DND-41 (cell line): Measurements from ENCODE around the gene ADAMTSL3.
"Not testable (repeated sequence)": the region's sequence is repeated elsewhere in the genome, so short reads cannot be mapped to it uniquely, and the experiment has no call there.

Experiments
- ATAC-seq: fragments of 200-7000 bp; cut with Tn5 transposase; 3 replicates; pipeline ENCODE4 v1.9.1; 2021; ENCODE audit warnings: low read depth; ENCODE audit not compliant: insufficient read depth
- DNase-seq: peaks from one replicate; pipeline ENCODE4 v3.0.0-alpha.2; 2020
- H2AFZ ChIP-seq: 2 replicates; pipeline ENCODE4 v1.6.0; 2012; ENCODE audit warnings: low read depth, low read length
- H3K27ac ChIP-seq: 2 replicates; pipeline ENCODE4 v1.5.1; 2012; ENCODE audit warnings: low read length, inconsistent platforms
- H3K27me3 ChIP-seq: fragments of 200-600 bp; sonication (generic); 2 replicates; pipeline ENCODE4 v1.6.0; 2012; ENCODE audit warnings: low read length, mild to moderate bottlenecking, inconsistent platforms; ENCODE audit not compliant: insufficient read depth, poor library complexity
- H3K36me3 ChIP-seq: 2 replicates; pipeline ENCODE4 v1.5.1; 2012; ENCODE audit warnings: low read length, inconsistent platforms; ENCODE audit not compliant: insufficient read depth
- H3K4me1 ChIP-seq: 2 replicates; pipeline ENCODE4 v1.5.1; 2012; ENCODE audit warnings: mild to moderate bottlenecking, low read length; ENCODE audit not compliant: insufficient read depth
- H3K4me2 ChIP-seq: 2 replicates; pipeline ENCODE4 v1.6.0; 2012; ENCODE audit warnings: mild to moderate bottlenecking, moderate library complexity, low read length, inconsistent platforms; ENCODE audit not compliant: insufficient read depth
- H3K4me3 ChIP-seq, 2 experiments: fragments of 200-600 bp in 1 of 2; shearing (Covaris generic) in 1 of 2; 2 replicates each; pipeline ENCODE4 v1.5.1; 2012 to 2016; ENCODE audit warnings: inconsistent platforms in 2 of 2, low read length in 2 of 2, mild to moderate bottlenecking in 2 of 2, low read depth in 1 of 2, moderate library complexity in 1 of 2
- H3K79me2 ChIP-seq: 2 replicates; pipeline ENCODE4 v1.6.0; 2012; ENCODE audit warnings: low read length, inconsistent platforms; ENCODE audit not compliant: insufficient read depth
- H3K9ac ChIP-seq: 2 replicates; pipeline ENCODE4 v1.6.0; 2012; ENCODE audit warnings: low read depth, mild to moderate bottlenecking, inconsistent platforms, low read length, moderate library complexity
- H3K9me3 ChIP-seq: 2 replicates; pipeline ENCODE4 v1.5.1; 2012; ENCODE audit warnings: low read length, moderate library complexity, mild to moderate bottlenecking, inconsistent platforms; ENCODE audit not compliant: insufficient read depth, severe bottlenecking
- H4K20me1 ChIP-seq: 2 replicates; pipeline ENCODE4 v1.6.0; 2012; ENCODE audit warnings: low read length; ENCODE audit not compliant: insufficient read depth
- CTCF ChIP-seq: IDR thresholded peaks from 2 replicates; pipeline ENCODE4 v1.5.1; 2012; ENCODE audit warnings: borderline replicate concordance, low read length, moderate library complexity, mild to moderate bottlenecking; ENCODE audit not compliant: poor library complexity, severe bottlenecking; ENCODE audit errors: extremely low read depth
- EZH2 ChIP-seq: IDR thresholded peaks from 3 replicates; pipeline ENCODE4 v1.6.1; 2012; ENCODE audit warnings: borderline replicate concordance, low read depth, mild to moderate bottlenecking, moderate library complexity, low read length, inconsistent platforms; ENCODE audit not compliant: severe bottlenecking

ADAMTSL3 gene

GRCh38 chr15:84079325-84079884 is 425.5 kb downstream of the ADAMTSL3 start:
- H3K4me1 ChIP-seq, DNase-seq, H3K4me2 ChIP-seq, H3K9me3 ChIP-seq, H3K27ac ChIP-seq, H3K9ac ChIP-seq, H3K36me3 ChIP-seq, H2AFZ ChIP-seq, H3K4me3 ChIP-seq, H4K20me1 ChIP-seq, ATAC-seq, H3K79me2 ChIP-seq: not testable (repeated sequence)
- peaks cover 22% of the 10 kb centered on the region for H3K27me3 ChIP-seq

- Histone ChIP-seq H3K4me3 (no peak overlapping the region), H2AFZ (no peak overlapping the region)
- peak; percentile 69 for DNase-seq
Observed at GRCh38 chr15:84079885-84080777, 426.2 kb downstream of the ADAMTSL3 start.

GRCh38 chr15:84080778-84081084 is 426.8 kb downstream of the ADAMTSL3 start:
- H4K20me1 ChIP-seq, H3K9me3 ChIP-seq, H3K9ac ChIP-seq, ATAC-seq, H3K36me3 ChIP-seq, H2AFZ ChIP-seq, H3K27ac ChIP-seq, H3K4me2 ChIP-seq, H3K4me3 ChIP-seq, DNase-seq, H3K4me1 ChIP-seq, H3K79me2 ChIP-seq: not testable (repeated sequence)
- peaks cover 22% of the 10 kb centered on the region for H3K27me3 ChIP-seq

More at GRCh38 chr15:84079885-84080777, 426.2 kb downstream of the ADAMTSL3 start:
- Histone ChIP-seq H3K4me1 (no peaks in the 10 kb centered on the region), H3K9me3 (no peaks in the 10 kb centered on the region), H3K9ac (no peak overlapping the region), H3K36me3 (no peaks in the 10 kb centered on the region), H3K27ac (no peak overlapping the region), H4K20me1 (no peaks in the 10 kb centered on the region), H3K4me2 (no peak overlapping the region), H3K27me3 (peaks cover 22% of the 10 kb centered on the region), H3K79me2 (no peaks in the 10 kb centered on the region)
- TF ChIP-seq EZH2: peak; percentile 68
- no peak for TF ChIP-seq CTCF
- ATAC-seq: peak; percentile 95

- no peaks in the 10 kb centered on the region for H4K20me1 ChIP-seq
- H3K36me3 ChIP-seq: no peaks in the 10 kb centered on the region
- no peak overlapping the region for H3K4me3 ChIP-seq
- H3K79me2 ChIP-seq: no peaks in the 10 kb centered on the region
- peaks cover 22% of the 10 kb centered on the region for H3K27me3 ChIP-seq
- DNase-seq (no peak), ATAC-seq (no peak)
- H3K4me2 ChIP-seq: no peak overlapping the region
- H3K9ac ChIP-seq: no peak overlapping the region
- no peak overlapping the region for H2AFZ ChIP-seq
- no peak overlapping the region for H3K27ac ChIP-seq
- no peaks in the 10 kb centered on the region for H3K9me3 ChIP-seq
- no peaks in the 10 kb centered on the region for H3K4me1 ChIP-seq
- no peak for TF ChIP-seq EZH2
- TF ChIP-seq CTCF: no peak
Observed at GRCh38 chr15:84081391-84082168, 427.7 kb downstream of the ADAMTSL3 start.
